ENCODE measurements around the gene NRXN3. TPM values are rescaled to one million over a fixed set of nuclear protein-coding genes. Genes with fewer than 3 reads are reported as not detected.

Gene NRXN3
- polyA plus RNA-seq, 1 donor (not counting 4 experiments of a cell fraction or from before 2014, with no cell fraction given) = 0.89 TPM

- no peaks in the 10 kb centered on the region for H3K4me1 ChIP-seq (ENCODE audit: control insufficient read depth, extremely low read depth, insufficient read depth, low read length)
- no peak for FAIRE-seq
- H3K4me3 ChIP-seq (ENCODE audit: control insufficient read depth in 2 of 3, extremely low read depth in 1 of 3, insufficient read depth in 2 of 3, low read depth in 1 of 3, low read length in 3 of 3) = no peak overlapping the region
- H3K36me3 ChIP-seq (ENCODE audit: control insufficient read depth in 2 of 2, extremely low read depth in 1 of 2, insufficient read depth in 2 of 2, low read length in 2 of 2) = no peaks in the 10 kb centered on the region
- no peaks in the 10 kb centered on the region for H4K20me1 ChIP-seq (ENCODE audit: control insufficient read depth, extremely low read depth, insufficient read depth, low read length)
- no peak overlapping the region for H2AFZ ChIP-seq (ENCODE audit: control insufficient read depth, low read length)
- no peak overlapping the region for H3K4me2 ChIP-seq (ENCODE audit: control insufficient read depth, extremely low read depth, insufficient read depth, low read depth, low read length)
- dilution Hi-C loops (cut with MboI; ENCODE audit: extremely low pct_ligation_motif_present, low sequenced_read_pairs) = no loop called here
- no peak overlapping the region for H3K9ac ChIP-seq (ENCODE audit: control insufficient read depth, extremely low read depth, insufficient read depth, low read length)
- H3K27me3 ChIP-seq (ENCODE audit: control insufficient read depth, extremely low read depth, insufficient read depth, low read length) = no peaks in the 10 kb centered on the region
- H3K9me1 ChIP-seq (ENCODE audit: control insufficient read depth, extremely low read depth, insufficient read depth, low read length) = no peaks in the 10 kb centered on the region
- H3K9me3 ChIP-seq (ENCODE audit: control insufficient read depth, low read depth, low read length) = no peaks in the 10 kb centered on the region
- DNase-seq (ENCODE audit: low read depth, low spot score) = no peak
- no peak overlapping the region for H3K27ac ChIP-seq (ENCODE audit: control insufficient read depth, insufficient read depth, low read length)
- no peak for TF ChIP-seq CTCF (optimal IDR thresholded peaks at IDR 0.05 in 1 of 3, IDR thresholded peaks at IDR 0.05 in 1 of 3, conservative IDR thresholded peaks at IDR 0.05 in 1 of 3; ENCODE audit: extremely low read depth in 1 of 3, insufficient read depth in 2 of 3, low read length in 3 of 3)
- no peak for TF ChIP-seq EZH2 (IDR thresholded peaks at IDR 0.05; ENCODE audit: low read length)
- no peaks in the 10 kb centered on the region for H3K79me2 ChIP-seq (ENCODE audit: control insufficient read depth, insufficient read depth, low read length)
These were observed 1117.8 kb downstream of the NRXN3 start for GRCh38 chr14:79287976-79288375.

GRCh38 chr14:79293482-79294177, 1123.5 kb downstream of the NRXN3 start:
- H3K4me3 ChIP-seq (ENCODE audit: control insufficient read depth in 2 of 3, extremely low read depth in 1 of 3, insufficient read depth in 2 of 3, low read depth in 1 of 3, low read length in 3 of 3) = no peak overlapping the region
- H3K36me3 ChIP-seq (ENCODE audit: control insufficient read depth in 2 of 2, extremely low read depth in 1 of 2, insufficient read depth in 2 of 2, low read length in 2 of 2) = no peaks in the 10 kb centered on the region
- no peaks in the 10 kb centered on the region for H3K27me3 ChIP-seq (ENCODE audit: control insufficient read depth, extremely low read depth, insufficient read depth, low read length)
- no peaks in the 10 kb centered on the region for H4K20me1 ChIP-seq (ENCODE audit: control insufficient read depth, extremely low read depth, insufficient read depth, low read length)
- no peak overlapping the region for H3K27ac ChIP-seq (ENCODE audit: control insufficient read depth, insufficient read depth, low read length)
- H3K9me3 ChIP-seq (ENCODE audit: control insufficient read depth, low read depth, low read length) = no peaks in the 10 kb centered on the region
- no peaks in the 10 kb centered on the region for H3K79me2 ChIP-seq (ENCODE audit: control insufficient read depth, insufficient read depth, low read length)
- TF ChIP-seq CTCF (optimal IDR thresholded peaks at IDR 0.05 in 1 of 3, IDR thresholded peaks at IDR 0.05 in 1 of 3, conservative IDR thresholded peaks at IDR 0.05 in 1 of 3; ENCODE audit: extremely low read depth in 1 of 3, insufficient read depth in 2 of 3, low read length in 3 of 3) (no peak), EZH2 (IDR thresholded peaks at IDR 0.05; ENCODE audit: low read length) (no peak)
- no peak overlapping the region for H2AFZ ChIP-seq (ENCODE audit: control insufficient read depth, low read length)
- DNase-seq (ENCODE audit: low read depth, low spot score) (no peak), FAIRE-seq (no peak)
- H3K9ac ChIP-seq (ENCODE audit: control insufficient read depth, extremely low read depth, insufficient read depth, low read length) = no peak overlapping the region
- no peaks in the 10 kb centered on the region for H3K4me1 ChIP-seq (ENCODE audit: control insufficient read depth, extremely low read depth, insufficient read depth, low read length)
- dilution Hi-C loops (cut with MboI; ENCODE audit: extremely low pct_ligation_motif_present, low sequenced_read_pairs) = no loop called here
- H3K9me1 ChIP-seq (ENCODE audit: control insufficient read depth, extremely low read depth, insufficient read depth, low read length) = no peaks in the 10 kb centered on the region
- H3K4me2 ChIP-seq (ENCODE audit: control insufficient read depth, extremely low read depth, insufficient read depth, low read depth, low read length) = no peak overlapping the region
